GM21360 (cell line): ENCODE measurements around the gene KCTD20.
"Not testable (repeated sequence)": the region's sequence is repeated elsewhere in the genome, so short reads cannot be mapped to it uniquely, and the experiment has no call there.

Experiments used
- ATAC-seq: cut with Tn5 transposase; IDR thresholded peaks from one replicate; pipeline ENCODE4 v1.9.1; 2021; ENCODE audit warnings: mild to moderate bottlenecking, moderate library complexity; ENCODE audit not compliant: unreplicated experiment

Gene KCTD20

GRCh38 chr6:36442671-36443470 is at the start of gene KCTD20, which contains the start of gene PXT1:
Gene KCTD20 (plus strand): TSS chr6:36443000. CDS start chr6:36470098, 27,098 bp downstream.
Gene PXT1 (minus strand): TSS chr6:36442854. CDS start chr6:36426082, 16,772 bp downstream.
- ATAC-seq, result peak; percentile 83

GRCh38 chr6:36399970-36400369 is 42.8 kb upstream of the KCTD20 start:
- ATAC-seq, result no peak

GRCh38 chr6:36402481-36402880 is 40.3 kb upstream of the KCTD20 start:
- ATAC-seq, result no peak

DNA sequence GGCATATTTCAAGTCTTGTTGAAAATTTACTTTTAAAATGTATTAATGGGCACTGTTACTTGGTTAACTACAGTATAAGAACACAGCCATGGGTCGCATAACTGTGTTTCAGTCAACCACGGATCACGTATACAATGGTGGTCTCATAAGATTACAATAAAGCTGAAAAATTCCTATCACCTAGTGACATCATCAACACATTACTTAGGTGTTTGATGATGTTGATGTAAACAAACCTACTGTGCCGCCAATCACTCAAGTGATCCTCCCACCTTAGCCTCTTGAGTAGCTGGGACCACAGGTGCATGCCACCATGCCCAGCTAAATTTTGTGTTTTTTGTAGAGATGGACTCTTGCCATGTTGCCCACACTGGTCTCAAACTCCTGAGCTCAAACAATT is 38.6 kb upstream of the KCTD20 start:
- no peak for ATAC-seq

DNA sequence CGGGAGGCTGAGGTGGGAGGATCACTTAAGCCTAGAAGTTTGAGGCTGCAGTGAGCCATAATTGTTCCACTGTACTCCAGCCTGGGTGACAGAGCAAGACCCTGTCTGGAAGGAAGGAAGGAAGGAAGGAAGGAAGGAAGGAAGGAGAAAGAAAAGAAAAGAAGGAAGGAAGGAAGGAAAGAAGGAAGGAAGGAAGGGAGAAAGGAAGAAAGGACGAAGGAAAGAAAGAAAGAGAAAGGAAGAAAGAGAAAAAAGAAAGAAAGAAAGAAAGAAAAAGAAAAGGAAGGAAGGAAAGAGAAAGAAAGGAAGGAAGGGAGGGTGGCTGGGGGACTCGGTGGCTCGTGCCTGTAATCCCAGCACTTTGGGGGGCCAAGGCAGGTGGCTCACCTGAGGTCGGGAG is 33.1 kb upstream of the KCTD20 start:
- ATAC-seq, result not testable (repeated sequence)

DNA sequence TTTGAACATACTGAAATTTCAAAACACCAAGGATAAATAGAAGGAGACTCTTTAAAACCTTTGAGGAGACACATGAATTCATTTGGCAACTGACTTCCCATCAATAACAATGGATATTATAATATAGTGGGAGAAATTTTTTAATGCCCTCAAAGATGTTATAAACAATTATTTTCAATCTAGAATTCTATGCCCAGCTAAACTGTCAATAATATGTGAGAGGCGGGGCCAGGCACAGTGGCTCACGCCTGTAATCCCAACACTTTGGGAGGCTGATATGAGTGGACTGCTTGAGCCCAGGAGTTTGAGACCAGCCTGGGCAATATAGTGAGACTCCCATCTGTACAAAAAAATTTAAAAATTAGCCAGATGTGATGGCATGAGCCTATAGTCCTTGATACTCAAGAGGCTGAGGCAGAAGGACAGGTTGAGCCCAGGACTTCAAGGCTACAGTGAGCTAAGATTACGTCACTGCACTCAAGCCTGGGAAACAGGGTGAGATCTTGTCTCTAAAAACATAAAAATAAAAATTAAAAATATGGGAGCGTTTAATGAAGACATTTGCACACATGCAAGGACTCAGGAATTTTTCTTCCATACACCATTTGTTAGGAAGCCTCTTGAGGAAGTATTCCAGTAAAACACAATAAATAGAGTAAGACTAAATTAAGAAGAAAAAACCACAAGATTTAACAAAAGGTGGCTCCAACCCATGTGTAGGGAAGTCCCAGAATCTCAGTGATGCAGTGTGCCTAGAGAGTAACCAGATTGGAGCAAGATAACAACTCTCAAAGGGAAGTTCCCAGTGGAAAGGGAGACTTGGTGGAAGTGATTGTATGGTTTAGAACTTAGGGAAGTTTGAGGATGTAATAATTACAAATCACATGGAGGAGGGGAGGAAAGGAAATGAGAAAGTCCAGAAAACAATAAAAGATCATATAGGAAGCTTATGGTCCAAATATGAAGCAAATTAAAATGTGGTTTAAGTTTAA is 29.0 kb upstream of the KCTD20 start:
- no peak for ATAC-seq

- no peak for ATAC-seq
These were observed 28.3 kb upstream of the KCTD20 start for GRCh38 chr6:36414481-36414880.

- ATAC-seq, result no peak
These were observed 24.2 kb upstream of the KCTD20 start for GRCh38 chr6:36418558-36418957.

DNA sequence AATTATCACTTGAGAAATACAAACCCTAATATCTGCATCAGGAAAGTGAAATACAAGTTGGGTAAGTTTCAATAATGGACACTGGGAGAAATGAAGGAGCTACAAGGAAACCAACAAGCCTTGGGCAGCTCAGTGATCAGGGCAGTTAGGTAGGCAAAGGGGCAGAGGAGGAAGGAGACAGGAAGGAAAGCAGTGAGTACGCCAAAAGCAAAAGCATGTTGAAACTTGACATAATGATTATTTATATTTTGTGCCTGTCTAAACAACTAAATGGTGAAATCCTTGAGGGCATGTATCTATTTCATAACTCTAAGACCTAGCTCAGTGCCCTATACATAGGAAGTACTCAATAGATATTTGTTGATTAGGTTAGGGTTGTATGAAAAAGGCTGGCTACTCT is 23.5 kb upstream of the KCTD20 start:
- no peak for ATAC-seq

- no peak for ATAC-seq
These were observed 20.1 kb upstream of the KCTD20 start for GRCh38 chr6:36422714-36423100.

- peak; percentile 88 for ATAC-seq
These were observed 19.5 kb upstream of the KCTD20 start for GRCh38 chr6:36423101-36423824.

DNA sequence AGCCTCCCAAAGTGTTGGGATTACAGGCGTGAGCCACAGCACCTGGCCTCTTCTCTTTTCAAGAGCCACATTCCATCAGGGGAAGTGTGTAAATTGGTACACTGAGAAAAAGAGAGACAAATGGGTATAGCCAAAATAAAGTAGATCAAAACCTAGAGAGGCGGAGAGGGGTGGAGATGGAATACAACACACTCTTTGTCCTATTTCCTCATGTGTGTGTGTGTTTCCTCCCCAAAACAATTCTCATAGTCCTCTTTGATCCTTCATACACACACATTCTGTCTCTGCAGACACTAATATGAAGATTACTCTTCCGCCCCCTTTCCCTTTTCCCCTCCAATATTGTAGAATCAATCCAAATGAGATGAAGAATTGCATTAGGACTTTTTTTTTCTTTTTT is 16.2 kb upstream of the KCTD20 start:
- ATAC-seq, result no peak

DNA sequence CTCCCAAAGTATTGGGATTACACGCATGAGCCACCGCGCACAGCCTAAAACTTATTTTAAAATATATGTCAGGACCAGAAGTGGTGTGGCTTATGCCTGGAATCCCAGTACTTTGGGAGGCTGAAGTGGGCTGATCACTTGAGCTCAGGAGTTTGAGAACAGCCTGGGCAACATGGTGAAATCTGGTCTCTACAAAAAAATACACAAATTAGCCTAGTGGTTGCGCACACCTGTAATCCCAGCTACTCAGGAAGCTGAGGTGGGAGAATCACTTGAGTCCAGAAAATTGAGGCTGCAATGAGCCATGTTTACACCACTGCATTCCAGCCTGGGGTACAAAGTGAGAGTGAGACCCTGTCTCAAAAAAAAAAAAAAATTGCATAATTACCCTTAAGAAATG is 13.9 kb upstream of the KCTD20 start:
- no peak for ATAC-seq

DNA sequence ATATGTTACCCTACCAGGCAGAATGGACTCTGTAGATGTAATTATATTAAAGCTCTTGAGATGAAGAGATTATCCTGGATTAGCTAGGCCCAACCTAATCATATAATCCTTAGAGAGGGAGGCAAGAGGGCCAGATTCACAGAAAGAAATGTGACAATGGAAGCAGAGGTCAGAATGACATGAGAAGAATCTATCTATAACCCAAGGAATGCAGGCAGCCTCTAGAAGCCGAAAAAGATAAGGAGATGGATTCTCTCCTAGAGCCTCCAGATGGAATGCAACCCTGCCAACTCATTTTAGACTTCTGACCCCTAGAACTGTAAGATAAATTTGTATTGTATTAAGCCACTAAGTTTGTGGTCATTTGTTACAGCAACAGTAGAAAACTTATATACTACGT is 12.4 kb upstream of the KCTD20 start:
- no peak for ATAC-seq

- no peak for ATAC-seq
These were observed 11.6 kb upstream of the KCTD20 start for GRCh38 chr6:36431197-36431596.

DNA sequence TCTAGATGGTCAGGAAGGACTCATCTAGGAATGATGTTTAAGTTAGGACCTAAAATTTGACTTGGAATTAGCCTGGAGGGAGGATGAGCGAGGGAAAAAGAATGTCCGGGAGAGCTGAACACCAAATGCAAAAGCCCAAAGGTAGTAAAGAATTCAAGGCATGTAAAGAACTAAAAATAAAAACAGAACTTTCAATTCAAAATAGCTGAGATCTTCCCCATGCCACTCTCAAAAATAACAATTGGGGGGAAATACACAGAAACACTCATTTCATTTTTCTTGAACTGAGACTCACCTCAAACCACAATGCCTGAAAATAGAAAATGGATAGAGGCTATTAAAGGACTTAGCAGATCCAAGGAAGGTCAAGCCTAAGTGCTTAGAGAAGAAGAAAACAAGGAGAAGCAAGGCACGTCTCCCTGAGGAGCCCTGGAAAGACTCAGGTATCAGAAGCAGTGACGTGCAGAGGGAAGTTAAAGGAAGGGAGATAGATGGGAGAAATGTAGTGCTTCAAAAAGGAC is 10.6 kb upstream of the KCTD20 start:
- no peak for ATAC-seq

- ATAC-seq, result no peak
These were observed 6.3 kb upstream of the KCTD20 start for GRCh38 chr6:36436466-36436865.

DNA sequence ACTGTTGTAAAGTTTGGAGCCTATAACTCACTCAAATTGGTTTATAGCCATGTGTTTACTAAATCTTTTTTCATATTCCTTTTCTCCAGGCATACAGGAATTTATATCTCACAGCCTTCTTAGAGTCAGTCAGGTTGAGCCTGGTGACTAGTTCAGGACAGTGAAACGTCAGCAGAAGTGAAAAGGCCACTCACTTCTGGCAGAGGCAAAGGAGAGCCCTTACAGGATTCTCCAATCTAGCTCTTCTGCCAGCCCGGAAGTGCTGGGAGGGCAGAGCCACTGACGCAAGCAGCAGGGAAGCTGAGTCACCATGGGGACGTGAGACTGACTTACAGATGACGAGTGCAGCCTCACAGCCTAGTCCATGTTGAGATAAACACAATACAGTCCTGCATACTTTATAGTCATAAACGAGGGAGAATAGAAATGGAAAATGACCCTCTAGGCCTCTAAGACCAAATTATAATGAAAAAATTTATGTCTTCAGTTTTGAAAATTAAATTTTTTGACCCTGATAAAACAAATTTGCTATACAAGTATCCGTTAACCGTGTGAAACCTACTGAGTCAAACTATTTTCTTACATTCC is 1.4 kb upstream of the KCTD20 start:
- ATAC-seq, result peak; percentile 64

GRCh38 chr6:36442103-36442670 is 613 bp upstream of the KCTD20 start:
- no peak for ATAC-seq
